GM12878 (cell line): ENCODE measurements around the gene SFMBT1.

Source experiments
- BCL11A ChIP-seq: IDR thresholded peaks from 2 replicates; pipeline ENCODE4 v1.6.1; 2011; ENCODE audit warnings: low read depth, low read length
- CEBPB ChIP-seq, 2 experiments: fragments of 150-350 bp in 1 of 2; IDR thresholded peaks; 2 replicates each; pipeline ENCODE4 v1.6.1; 2012 to 2014; ENCODE audit warnings: low read depth in 2 of 2, low read length in 2 of 2, borderline replicate concordance in 1 of 2, inconsistent platforms in 1 of 2
- CTCF ChIP-seq, 3 experiments: IDR thresholded peaks in 2 of 3; conservative IDR thresholded peaks in 1 of 3; 2 replicates each; pipeline ENCODE4 v1.5.1; 2011; ENCODE audit warnings: low read depth in 3 of 3, low read length in 3 of 3, mild to moderate bottlenecking in 3 of 3, control low read depth in 2 of 3, moderate library complexity in 2 of 3, inconsistent platforms in 1 of 3, mixed read lengths in 1 of 3; ENCODE audit not compliant: control insufficient read depth in 2 of 3, insufficient read depth in 1 of 3; ENCODE audit errors: extremely low read depth in 1 of 3
- EZH2 ChIP-seq: IDR thresholded peaks from 2 replicates; pipeline ENCODE4 v1.6.1; 2012; ENCODE audit warnings: low read depth, mild to moderate bottlenecking, control low read depth, inconsistent platforms, low read length, borderline replicate concordance; ENCODE audit not compliant: control insufficient read depth
- MAX ChIP-seq: IDR thresholded peaks from 2 replicates; pipeline ENCODE4 v1.6.1; 2012; ENCODE audit warnings: low read depth, low read length, improper control_type of control experiment
- POLR2A ChIP-seq: IDR thresholded peaks from 2 replicates; pipeline ENCODE4 v1.6.1; 2011; ENCODE audit warnings: low read depth, mild to moderate bottlenecking, low read length
- POLR2AphosphoS5 ChIP-seq: IDR thresholded peaks from 2 replicates; pipeline ENCODE4 v1.6.1; 2011; ENCODE audit warnings: mild to moderate bottlenecking, low read length, inconsistent platforms
- RAD51 ChIP-seq: fragments of 450-650 bp; IDR thresholded peaks from 2 replicates; pipeline ENCODE4 v1.6.1; 2016; ENCODE audit warnings: moderate library complexity, mild to moderate bottlenecking, inconsistent platforms
- SUZ12 ChIP-seq: fragments of 200-600 bp; sonication (generic); IDR thresholded peaks from one replicate; pipeline ENCODE4 v1.6.1; 2018; ENCODE audit warnings: antibody characterized with exemption, mild to moderate bottlenecking; ENCODE audit not compliant: unreplicated experiment
- TARDBP ChIP-seq: IDR thresholded peaks from 2 replicates; pipeline ENCODE4 v1.6.1; 2016; ENCODE audit warnings: borderline replicate concordance
- YY1 ChIP-seq: IDR thresholded peaks from 2 replicates; pipeline ENCODE4 v1.6.1; 2011; ENCODE audit warnings: low read depth, mild to moderate bottlenecking, low read length
- ZBTB33 ChIP-seq: fragments of 450-650 bp; IDR thresholded peaks from 2 replicates; pipeline ENCODE4 v1.6.1; 2017; ENCODE audit warnings: mild to moderate bottlenecking
- ZNF274 ChIP-seq: IDR thresholded peaks from one replicate; pipeline ENCODE4 v1.8.0; 2011; ENCODE audit not compliant: insufficient read length, insufficient read depth

GRCh38 chr3:53040351-53040820, 5.5 kb downstream of the SFMBT1 start:
- TF ChIP-seq TARDBP (no peak), YY1 (no peak), ZBTB33 (no peak), MAX (no peak), RAD51 (no peak), CEBPB (IDR thresholded peaks at IDR 0.05; ENCODE audit: borderline replicate concordance in 1 of 2, low read depth in 2 of 2, low read length in 2 of 2) (no peak), ZNF274 (no peak), CTCF (IDR thresholded peaks at IDR 0.05 in 2 of 3, conservative IDR thresholded peaks at IDR 0.05 in 1 of 3; ENCODE audit: control insufficient read depth in 2 of 3, extremely low read depth in 1 of 3, insufficient read depth in 1 of 3, low read depth in 3 of 3, low read length in 3 of 3) (no peak), POLR2AphosphoS5 (no peak), BCL11A (no peak), SUZ12 (no peak), POLR2A (no peak), EZH2 (no peak)
